ENCODE data around the gene LGR6. TPM values are rescaled to one million over a fixed set of nuclear protein-coding genes. Genes with fewer than 3 reads are reported as not detected.
"Not testable (repeated sequence)": the region's sequence is repeated elsewhere in the genome, so short reads cannot be mapped to it uniquely, and the experiment has no call there.

Gene LGR6
- total RNA-seq, 4 donors from 2014 or later: under 0.01 to 1.2 (median 0.78) TPM; not detected in 1

GRCh38 chr1:202189918-202190715 lies 3.5 kb upstream of the LGR6 start:
- WGBS: 94% methylated on average over 4 of the region's 7 CpGs
- DNase-seq (ENCODE audit: extremely low spot score): no peak
- H3K27ac ChIP-seq (replicated peaks in 1 of 4): no peak overlapping the region

GRCh38 chr1:202191391-202191790 lies 2.2 kb upstream of the LGR6 start:
- DNase-seq (ENCODE audit: extremely low spot score); H3K36me3 ChIP-seq; H3K9me3 ChIP-seq; H3K27ac ChIP-seq (replicated peaks in 1 of 4); intact Hi-C loops (cut with DNase I); H3K4me3 ChIP-seq: not testable (repeated sequence)
- WGBS: no CpG with 5 or more reads among the region's 33 CpGs
- H3K27me3 ChIP-seq: peaks cover 0 to 67% (median 19%) of the 10 kb centered on the region in 4 donors
- peaks cover 7 to 16% (median 15%) of the 10 kb centered on the region in 4 donors for H3K4me1 ChIP-seq

More at GRCh38 chr1:202189918-202190715, 3.5 kb upstream of the LGR6 start:
- intact Hi-C loops (cut with DNase I): loop anchor here (5.0 kb wide), 1 partner anchor 127 kb away; no protein-coding TSS in a partner anchor
- TF ChIP-seq CTCF (IDR thresholded peaks at IDR 0.05) (no peak), POLR2A (IDR thresholded peaks at IDR 0.05; ENCODE audit: low read depth) (no peak), POLR2AphosphoS5 (IDR thresholded peaks at IDR 0.05) (no peak), EP300 (IDR thresholded peaks at IDR 0.05) (no peak)
- H3K27me3 ChIP-seq: peaks cover 0 to 68% (median 19%) of the 10 kb centered on the region in 4 donors
- H3K4me1 ChIP-seq: peaks cover 7 to 18% (median 16%) of the 10 kb centered on the region in 4 donors
- no peaks in the 10 kb centered on the region for H3K9me3 ChIP-seq
- H3K36me3 ChIP-seq: no peaks in the 10 kb centered on the region
- H3K4me3 ChIP-seq: no peak overlapping the region

- H3K4me3 ChIP-seq: peak overlapping the region; percentile 28 to 49 (median 32)
- no peaks in the 10 kb centered on the region for H3K9me3 ChIP-seq
- H3K4me1 ChIP-seq: peaks cover 7 to 16% (median 15%) of the 10 kb centered on the region in 4 donors
- H3K36me3 ChIP-seq: no peaks in the 10 kb centered on the region
- intact Hi-C loops (cut with DNase I): loop anchor here (2.0 kb wide), 1 partner anchor 526 kb away; no protein-coding TSS in a partner anchor
- WGBS: 38% methylated on average over 13 of the region's 18 CpGs
- no peak for DNase-seq (ENCODE audit: extremely low spot score)
- peaks cover 0 to 58% (median 19%) of the 10 kb centered on the region in 4 donors for H3K27me3 ChIP-seq
- peak; percentile 74 to 90 (median 84) for TF ChIP-seq CTCF (IDR thresholded peaks at IDR 0.05)
- no peak for TF ChIP-seq POLR2A (IDR thresholded peaks at IDR 0.05; ENCODE audit: low read depth)
- H3K27ac ChIP-seq (replicated peaks in 1 of 4): no peak overlapping the region
These were observed 607 bp upstream of the LGR6 start for GRCh38 chr1:202192770-202193613.

GRCh38 chr1:202194328-202194648 lies 689 bp downstream of the LGR6 start:
- Histone ChIP-seq H3K36me3 (no peaks in the 10 kb centered on the region), H3K4me1 (peaks cover 9 to 18% (median 16%) of the 10 kb centered on the region in 4 donors), H3K27me3 (peaks cover 0 to 53% (median 19%) of the 10 kb centered on the region in 4 donors), H3K4me3 (peak overlapping the region in 1 of 4 donors; percentile 30), H3K27ac (replicated peaks in 1 of 4) (no peak overlapping the region), H3K9me3 (no peaks in the 10 kb centered on the region)
- WGBS: 53% methylated on average over 10 of the region's 11 CpGs
- intact Hi-C loops (cut with DNase I): no loop called here
- DNase-seq (ENCODE audit: extremely low spot score): no peak
- TF ChIP-seq CTCF (IDR thresholded peaks at IDR 0.05): no peak
- TF ChIP-seq POLR2A (IDR thresholded peaks at IDR 0.05; ENCODE audit: low read depth): no peak
- TF ChIP-seq POLR2AphosphoS5 (IDR thresholded peaks at IDR 0.05): no peak
- no peak for TF ChIP-seq EP300 (IDR thresholded peaks at IDR 0.05)

All from esophagus muscularis mucosa (tissue), 4 donors.